Activated CD4-positive, alpha-beta T cell treated with anti-CD3 and anti-CD28 coated beads, Interleukin-2, amount 50 U/mL, for 1 hour (primary cell): Measurements from ENCODE around the gene GATM.

Source experiments
- DNase-seq: peaks from one replicate; pipeline ENCODE4 v3.0.0-alpha.2; 2020

The GATM gene, protein sequence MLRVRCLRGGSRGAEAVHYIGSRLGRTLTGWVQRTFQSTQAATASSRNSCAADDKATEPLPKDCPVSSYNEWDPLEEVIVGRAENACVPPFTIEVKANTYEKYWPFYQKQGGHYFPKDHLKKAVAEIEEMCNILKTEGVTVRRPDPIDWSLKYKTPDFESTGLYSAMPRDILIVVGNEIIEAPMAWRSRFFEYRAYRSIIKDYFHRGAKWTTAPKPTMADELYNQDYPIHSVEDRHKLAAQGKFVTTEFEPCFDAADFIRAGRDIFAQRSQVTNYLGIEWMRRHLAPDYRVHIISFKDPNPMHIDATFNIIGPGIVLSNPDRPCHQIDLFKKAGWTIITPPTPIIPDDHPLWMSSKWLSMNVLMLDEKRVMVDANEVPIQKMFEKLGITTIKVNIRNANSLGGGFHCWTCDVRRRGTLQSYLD

GRCh38 chr15:45378149-45378912 is at the start of gene GATM:
GATM (minus strand) TSS chr15:45378544; CDS start chr15:45378453, 91 bp downstream.
- DNase-seq: peak; percentile 38

DNA sequence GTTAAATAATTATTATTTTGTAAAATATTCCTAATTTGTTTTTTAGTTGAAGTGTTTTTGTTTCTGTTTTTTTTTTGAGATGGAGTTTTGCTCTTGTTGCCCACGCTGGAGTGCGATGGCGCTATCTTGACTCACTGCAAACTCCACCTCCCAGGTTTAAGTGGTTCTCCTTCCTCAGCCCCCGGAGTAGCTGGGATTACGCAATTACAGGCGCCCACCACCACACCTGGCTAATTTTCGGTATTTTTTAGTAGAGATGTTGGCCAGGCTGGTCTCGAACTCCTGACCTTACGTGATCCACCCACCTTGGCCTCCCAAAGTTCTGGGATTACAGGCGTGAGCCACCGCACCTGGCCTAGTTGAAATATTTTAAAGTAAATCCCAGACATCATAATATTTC is 48.7 kb upstream of the GATM start:
- no peak for DNase-seq

GRCh38 chr15:45425135-45425534 is 46.8 kb upstream of the GATM start:
- no peak for DNase-seq

DNA sequence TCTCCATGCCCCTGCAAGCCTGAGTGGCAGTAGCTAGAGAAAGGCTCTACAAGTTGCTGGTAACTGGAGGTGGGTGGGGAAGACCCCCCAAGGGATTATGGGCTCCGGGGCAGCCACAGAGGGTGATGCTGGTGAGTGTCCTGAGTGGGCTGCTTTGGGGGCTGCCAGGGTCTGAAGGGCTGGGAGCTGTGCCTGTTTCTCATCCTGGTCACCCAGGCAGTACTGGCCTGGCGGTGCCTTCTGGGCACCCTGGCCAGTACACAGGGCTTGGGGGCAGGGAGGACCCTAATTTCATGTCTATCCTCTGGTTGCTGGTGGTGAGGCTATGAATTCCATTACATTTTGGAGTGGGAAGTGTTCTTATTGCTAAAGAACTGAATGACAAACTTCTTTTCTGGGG is 46.1 kb upstream of the GATM start:
- DNase-seq: no peak

- DNase-seq: no peak
These were observed 39.1 kb upstream of the GATM start for GRCh38 chr15:45417303-45417950.

DNA sequence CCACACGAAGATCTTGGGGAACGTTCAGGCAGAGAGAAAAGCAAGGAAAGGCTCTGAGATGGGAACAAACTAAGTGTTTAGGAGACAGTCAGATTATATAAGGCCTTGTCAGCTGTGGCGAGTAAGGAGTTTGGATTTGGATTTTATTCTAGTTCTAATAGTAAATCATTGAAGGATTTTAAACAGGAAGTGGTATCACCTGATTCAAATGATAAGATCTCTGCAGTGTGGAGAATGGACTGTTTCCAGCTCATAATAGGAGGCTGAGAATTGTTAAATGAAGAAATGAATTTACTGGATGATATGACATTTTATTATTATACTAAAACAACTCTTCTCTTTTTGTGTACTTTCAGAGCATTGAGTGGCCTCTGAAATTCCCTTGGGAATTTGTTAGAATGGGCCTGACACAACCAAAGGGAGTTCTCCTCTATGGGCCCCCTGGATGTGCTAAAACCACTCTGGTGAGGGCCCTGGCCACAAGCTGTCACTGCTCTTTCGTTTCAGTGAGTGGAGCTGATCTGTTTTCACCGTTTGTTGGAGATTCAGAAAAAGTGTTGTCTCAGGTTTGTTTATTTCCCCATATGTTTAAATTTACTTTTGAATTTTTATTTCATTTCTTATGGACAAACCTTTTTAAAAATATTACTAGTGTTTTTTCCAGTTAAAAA is 36.0 kb upstream of the GATM start:
- DNase-seq: no peak

DNA sequence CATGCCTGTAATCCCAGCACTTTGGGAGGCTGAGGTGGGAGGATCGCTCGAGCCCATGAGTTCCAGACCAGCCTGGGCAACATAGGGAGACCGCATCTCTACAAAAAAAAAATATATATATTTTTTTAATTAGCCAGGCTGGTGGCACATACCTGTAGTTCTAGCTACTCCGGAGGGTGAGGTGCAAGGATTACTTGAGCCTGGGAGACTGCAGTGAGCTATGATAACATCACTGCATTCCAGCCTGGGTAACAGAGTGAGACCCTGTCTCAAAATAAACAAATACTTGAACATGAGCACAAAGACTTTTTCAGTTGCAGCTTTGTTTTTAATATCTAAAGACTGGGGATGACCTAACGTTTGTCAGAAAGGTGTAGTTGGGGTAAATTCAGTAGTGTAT is 31.3 kb upstream of the GATM start:
- DNase-seq: no peak

DNA sequence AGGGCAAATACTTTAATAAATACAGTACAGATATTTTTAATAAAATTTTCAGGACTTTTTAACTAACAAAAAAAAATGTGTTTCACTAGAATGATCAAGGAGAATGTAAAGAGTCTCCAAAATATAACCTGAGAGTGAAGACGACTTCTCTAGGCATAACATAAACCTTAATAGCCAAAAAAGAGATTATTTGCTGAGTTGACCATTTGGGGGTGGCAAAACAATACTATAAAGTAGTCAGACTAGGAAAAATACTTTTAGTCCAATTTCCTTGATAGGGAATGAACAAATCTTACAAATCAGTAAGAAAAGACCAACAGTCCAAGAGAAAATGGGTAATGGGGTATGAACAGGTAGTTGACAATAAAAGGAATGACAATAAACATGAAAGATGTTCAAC is 29.4 kb upstream of the GATM start:
- DNase-seq: no peak

GRCh38 chr15:45402955-45403877 is 24.9 kb upstream of the GATM start:
- DNase-seq: peak; percentile 9

DNA sequence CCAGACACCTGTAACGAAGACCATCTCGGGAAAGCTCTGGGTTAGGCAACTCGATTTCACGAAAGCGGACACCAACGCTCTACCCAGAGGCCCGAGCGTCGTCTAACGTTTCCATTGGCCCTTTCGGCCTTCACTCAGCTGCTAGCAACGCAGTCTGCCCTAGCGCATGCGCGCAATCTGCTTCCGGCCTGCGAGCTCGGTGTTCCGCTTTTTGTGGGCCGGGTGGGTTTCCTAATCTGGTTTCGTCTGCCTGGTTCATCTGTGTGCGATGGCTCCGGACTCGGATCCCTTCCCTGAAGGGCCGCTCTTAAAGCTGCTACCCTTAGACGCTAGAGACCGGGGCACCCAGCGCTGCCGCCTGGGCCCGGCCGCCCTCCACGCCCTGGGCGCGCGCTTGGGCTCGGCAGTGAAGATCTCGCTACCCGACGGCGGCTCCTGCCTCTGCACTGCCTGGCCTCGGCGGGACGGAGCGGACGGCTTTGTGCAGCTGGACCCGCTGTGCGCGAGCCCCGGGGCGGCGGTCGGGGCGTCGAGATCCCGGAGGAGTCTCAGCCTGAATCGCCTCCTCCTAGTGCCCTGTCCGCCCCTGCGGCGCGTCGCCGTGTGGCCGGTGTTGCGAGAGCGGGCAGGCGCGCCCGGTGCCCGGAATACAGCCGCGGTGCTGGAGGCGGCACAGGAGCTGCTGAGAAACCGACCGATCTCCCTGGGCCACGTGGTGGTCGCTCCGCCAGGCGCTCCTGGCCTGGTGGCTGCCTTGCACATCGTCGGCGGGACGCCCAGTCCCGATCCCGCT is 24.0 kb upstream of the GATM start:
- peak; percentile 95 for DNase-seq

- DNase-seq: no peak
These were observed 23.4 kb upstream of the GATM start for GRCh38 chr15:45401665-45402161.

DNA sequence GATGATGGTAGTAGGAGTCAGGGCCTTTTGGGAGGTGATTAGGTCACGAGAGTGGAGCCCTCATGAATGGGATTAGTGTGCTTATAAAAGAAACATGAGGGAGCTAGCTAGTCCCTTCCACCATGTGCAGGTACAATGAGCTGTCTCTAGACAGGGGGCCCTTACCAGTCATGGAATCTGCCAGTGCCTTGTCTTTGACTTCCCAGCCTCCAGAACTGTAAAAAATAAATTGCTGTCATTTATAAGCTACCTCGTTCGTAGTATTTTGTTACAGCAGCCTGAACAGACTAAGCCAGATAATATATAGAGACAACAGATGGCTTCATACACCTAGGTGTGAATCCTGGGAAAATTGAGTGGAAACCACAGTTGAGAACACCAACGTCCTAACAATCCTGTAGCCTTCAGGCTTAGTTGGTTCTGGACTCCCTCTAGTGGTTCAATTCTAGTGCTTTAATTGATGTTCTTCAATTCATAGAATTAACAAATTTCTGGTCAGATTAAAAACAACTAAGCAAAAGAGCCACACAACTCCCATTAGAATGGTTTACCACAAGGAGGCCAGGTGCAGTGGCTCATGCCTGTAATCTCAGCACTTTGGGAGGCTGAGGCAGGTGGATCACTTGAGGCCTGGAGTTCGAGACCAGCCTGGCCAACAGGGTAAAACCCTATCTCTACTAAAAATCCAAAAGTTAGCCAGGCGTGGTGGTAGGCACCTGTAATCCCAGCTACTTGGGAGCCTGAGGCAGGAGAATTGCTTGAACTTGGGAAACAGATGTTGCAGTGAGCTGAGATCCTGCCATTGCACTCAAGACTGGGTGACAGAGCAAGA is 21.3 kb upstream of the GATM start:
- no peak for DNase-seq

- DNase-seq: no peak
These were observed 18.8 kb upstream of the GATM start for GRCh38 chr15:45397116-45397665.

- no peak for DNase-seq
These were observed 17.6 kb upstream of the GATM start for GRCh38 chr15:45395943-45396342.

GRCh38 chr15:45394681-45395080 is 16.3 kb upstream of the GATM start:
- no peak for DNase-seq

DNA sequence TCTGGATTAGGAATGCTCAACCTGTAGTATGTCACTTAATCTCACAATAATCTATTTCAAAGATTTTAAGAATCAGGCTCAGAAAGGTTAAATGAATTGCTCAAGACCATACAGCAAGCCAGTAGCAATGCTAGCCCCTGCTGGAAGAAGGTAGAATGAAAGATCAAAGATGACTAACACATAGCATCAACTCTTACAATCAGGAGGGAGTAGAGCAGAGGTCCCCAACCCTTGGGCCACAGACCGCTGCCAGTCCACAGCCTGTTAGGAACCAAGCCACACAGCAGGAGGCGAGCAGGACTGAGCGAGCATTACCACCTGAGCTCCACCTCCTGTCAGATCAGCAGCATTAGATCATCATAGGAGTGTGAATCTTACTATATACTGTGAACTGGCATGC is 15.5 kb upstream of the GATM start:
- DNase-seq: no peak

DNA sequence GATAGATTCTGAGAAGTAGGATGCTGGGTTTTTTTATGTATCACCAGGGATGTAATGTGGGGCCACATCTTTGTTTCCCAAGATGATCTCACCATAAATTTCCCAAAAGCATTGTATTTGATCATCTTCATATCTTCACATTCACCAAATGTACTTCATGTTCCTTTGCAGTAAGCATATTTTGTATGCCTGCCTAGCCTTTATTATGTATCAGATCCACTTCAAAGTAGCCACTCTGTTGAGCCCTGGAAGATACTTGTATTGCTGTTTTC is 14.2 kb upstream of the GATM start:
- no peak for DNase-seq

GRCh38 chr15:45391746-45392583 is 13.6 kb upstream of the GATM start:
- DNase-seq: no peak

GRCh38 chr15:45389351-45389750 is 11.0 kb upstream of the GATM start:
- DNase-seq: no peak
